NCI-H187 (cell line): Measurements from ENCODE around the gene GRID1.
"Not testable (repeated sequence)": the region's sequence is repeated elsewhere in the genome, so short reads cannot be mapped to it uniquely, and the experiment has no call there.

Experiments
- DNase-seq, 2 experiments: peaks; one replicate each; lab custom pipeline; 2025; lab: John Stamatoyannopoulos, UW

Gene GRID1

GRCh38 chr10:85874208-85874607 is 492.4 kb downstream of the GRID1 start:
- no peak for DNase-seq

- DNase-seq = no peak
Measured at GRCh38 chr10:85873063-85873462, 493.5 kb downstream of the GRID1 start.

- no peak for DNase-seq
Measured at GRCh38 chr10:85868627-85869499, 497.7 kb downstream of the GRID1 start.

- no peak for DNase-seq
Measured at GRCh38 chr10:85864868-85865526, 501.6 kb downstream of the GRID1 start.

GRCh38 chr10:85864173-85864549 is 502.4 kb downstream of the GRID1 start:
- no peak for DNase-seq

GRCh38 chr10:85863301-85864172 is 503.1 kb downstream of the GRID1 start:
- DNase-seq = no peak

GRCh38 chr10:85862771-85863170 is 503.8 kb downstream of the GRID1 start:
- DNase-seq = no peak

GRCh38 chr10:85861513-85862197 is 504.9 kb downstream of the GRID1 start:
- no peak for DNase-seq

- no peak for DNase-seq
Measured at GRCh38 chr10:85859859-85860258, 506.7 kb downstream of the GRID1 start.

- DNase-seq = no peak
Measured at GRCh38 chr10:85858776-85859515, 507.6 kb downstream of the GRID1 start.

GRCh38 chr10:85857791-85858190 is 508.8 kb downstream of the GRID1 start:
- no peak for DNase-seq

GRCh38 chr10:85857305-85857704 is 509.3 kb downstream of the GRID1 start:
- DNase-seq = no peak

- no peak for DNase-seq
Measured at GRCh38 chr10:85851934-85852333, 514.7 kb downstream of the GRID1 start.

GRCh38 chr10:85851325-85851724 is 515.3 kb downstream of the GRID1 start:
- DNase-seq = no peak

- no peak for DNase-seq
Measured at GRCh38 chr10:85850736-85851135, 515.9 kb downstream of the GRID1 start.

- DNase-seq = no peak
Measured at GRCh38 chr10:85849315-85849714, 517.3 kb downstream of the GRID1 start.

- DNase-seq = no peak
Measured at GRCh38 chr10:85848756-85849155, 517.8 kb downstream of the GRID1 start.

GRCh38 chr10:85847085-85847484 is 519.5 kb downstream of the GRID1 start:
- no peak for DNase-seq

GRCh38 chr10:85838660-85839059 is 527.9 kb downstream of the GRID1 start:
- DNase-seq = not testable (repeated sequence)

- DNase-seq = no peak
Measured at GRCh38 chr10:85832988-85833387, 533.6 kb downstream of the GRID1 start.

GRCh38 chr10:85831422-85831821 is 535.2 kb downstream of the GRID1 start:
- DNase-seq = no peak
